CD4-positive, alpha-beta T cell treated with Interleukin-17A for 1 hour (primary cell): ENCODE data around the gene PIH1D1.
"Not testable (repeated sequence)": the region's sequence is repeated elsewhere in the genome, so short reads cannot be mapped to it uniquely, and the experiment has no call there.

Source experiments
- DNase-seq: peaks from one replicate; pipeline ENCODE4 v3.0.0-alpha.2; 2020

Gene PIH1D1

GRCh38 chr19:49479975-49480628, 28.5 kb upstream of the PIH1D1 start:
- DNase-seq = no peak

DNA sequence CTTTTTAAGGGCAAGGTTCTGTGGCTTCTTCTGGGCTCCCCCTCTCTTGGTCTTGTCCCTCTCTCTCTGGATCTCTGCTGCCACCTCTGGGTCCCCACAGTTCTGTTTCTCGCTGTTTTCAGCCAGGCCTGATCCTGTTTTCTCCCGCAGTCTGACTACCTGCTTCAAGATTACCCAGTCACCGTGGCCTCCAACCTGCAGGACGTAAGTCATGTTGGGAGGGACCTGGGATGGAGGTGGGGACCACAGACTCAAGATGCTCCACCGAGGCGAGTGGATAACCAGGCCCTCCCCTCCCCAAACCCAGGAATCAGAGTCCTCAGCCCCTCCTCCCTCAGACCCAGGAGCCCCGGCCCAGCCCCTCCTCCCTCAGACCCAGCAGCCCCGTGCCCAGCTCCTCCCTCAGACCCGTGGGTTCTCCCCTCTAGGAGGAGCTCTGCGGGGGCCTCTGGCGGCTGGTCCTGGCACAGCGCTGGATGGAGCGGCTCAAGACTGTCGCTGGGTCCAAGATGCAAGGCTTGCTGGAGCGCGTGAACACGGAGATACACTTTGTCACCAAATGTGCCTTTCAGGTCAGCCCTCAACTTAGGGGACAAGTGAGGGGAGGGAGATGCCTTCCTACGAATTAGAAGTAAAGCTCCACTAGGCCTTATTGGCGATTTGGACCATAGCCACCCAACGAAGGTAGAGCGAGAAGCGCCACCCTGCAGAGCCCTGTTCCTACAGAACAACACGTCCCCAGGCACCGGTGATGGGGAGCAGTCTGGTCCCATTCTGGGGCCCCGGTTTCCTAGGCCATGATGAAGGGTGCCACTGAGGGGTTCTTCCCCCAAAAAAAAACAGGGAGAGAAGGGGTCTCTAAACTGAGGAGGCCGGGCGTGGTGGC, 24.6 kb upstream of the PIH1D1 start:
- peak; percentile 78 for DNase-seq

- DNase-seq = no peak
Observed at GRCh38 chr19:49475191-49475917, 23.7 kb upstream of the PIH1D1 start.

GRCh38 chr19:49474542-49474924, 22.9 kb upstream of the PIH1D1 start:
- DNase-seq = no peak

GRCh38 chr19:49473868-49474541, 22.4 kb upstream of the PIH1D1 start, which contains the start of gene FLT3LG:
Gene FLT3LG (plus strand): TSS chr19:49474215. CDS start chr19:49474640, 425 bp downstream.
- DNase-seq = peak; percentile 97

DNA sequence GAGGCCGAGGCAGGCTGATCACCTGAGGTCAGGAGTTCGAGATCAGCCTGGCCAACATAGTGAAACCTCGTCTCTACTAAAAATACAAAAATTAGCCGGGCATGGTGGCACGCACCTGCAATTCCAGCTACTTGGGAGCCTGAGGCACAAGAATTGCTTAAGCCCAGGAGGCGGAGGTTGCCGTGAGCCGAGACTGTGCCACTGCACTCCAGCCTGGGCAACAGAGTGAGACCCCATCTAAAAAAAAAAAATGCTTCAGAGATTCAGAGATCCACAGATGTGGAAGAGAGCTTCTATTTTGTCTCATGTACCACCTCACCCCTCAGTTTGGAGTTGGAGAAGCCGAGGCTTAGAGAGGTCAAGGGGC, 21.9 kb upstream of the PIH1D1 start:
- DNase-seq = not testable (repeated sequence)

DNA sequence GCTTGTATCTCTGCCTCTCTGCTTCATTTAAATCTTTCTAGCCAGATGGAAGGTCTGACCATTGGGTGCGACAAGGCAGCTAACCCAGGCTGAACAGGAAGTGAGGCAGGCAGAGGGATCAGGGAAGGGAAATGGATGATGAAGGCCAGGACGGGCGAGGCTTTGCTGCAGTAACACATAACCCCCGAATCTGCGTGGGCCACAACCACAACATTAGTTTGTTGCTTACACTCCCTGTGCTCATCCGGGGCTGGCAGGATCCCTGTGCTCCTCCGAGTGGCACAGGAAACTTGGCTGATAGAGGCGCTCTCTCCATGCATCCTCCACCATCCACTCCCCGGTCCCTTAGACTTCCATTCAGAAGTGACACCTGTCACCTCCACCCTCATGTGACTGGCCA, 21.3 kb upstream of the PIH1D1 start:
- no peak for DNase-seq

DNA sequence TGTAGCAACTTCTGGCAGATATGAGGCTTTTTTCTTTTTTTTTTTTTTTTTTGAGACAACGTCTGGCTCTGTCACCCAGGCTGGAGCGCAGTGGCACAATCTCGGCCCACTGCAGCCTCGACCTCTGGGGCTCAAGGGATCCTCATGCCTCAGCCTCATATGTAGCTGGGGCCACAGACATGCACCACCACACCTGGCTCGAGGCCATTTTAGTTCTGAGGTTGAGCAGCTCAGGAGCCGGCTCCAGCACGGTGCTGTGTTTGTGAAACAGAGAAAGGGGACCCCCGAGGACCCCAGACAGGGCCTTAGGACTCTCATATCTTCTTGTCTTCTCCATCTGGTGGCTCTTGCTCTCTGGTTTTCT, 19.0 kb upstream of the PIH1D1 start:
- no peak for DNase-seq

DNA sequence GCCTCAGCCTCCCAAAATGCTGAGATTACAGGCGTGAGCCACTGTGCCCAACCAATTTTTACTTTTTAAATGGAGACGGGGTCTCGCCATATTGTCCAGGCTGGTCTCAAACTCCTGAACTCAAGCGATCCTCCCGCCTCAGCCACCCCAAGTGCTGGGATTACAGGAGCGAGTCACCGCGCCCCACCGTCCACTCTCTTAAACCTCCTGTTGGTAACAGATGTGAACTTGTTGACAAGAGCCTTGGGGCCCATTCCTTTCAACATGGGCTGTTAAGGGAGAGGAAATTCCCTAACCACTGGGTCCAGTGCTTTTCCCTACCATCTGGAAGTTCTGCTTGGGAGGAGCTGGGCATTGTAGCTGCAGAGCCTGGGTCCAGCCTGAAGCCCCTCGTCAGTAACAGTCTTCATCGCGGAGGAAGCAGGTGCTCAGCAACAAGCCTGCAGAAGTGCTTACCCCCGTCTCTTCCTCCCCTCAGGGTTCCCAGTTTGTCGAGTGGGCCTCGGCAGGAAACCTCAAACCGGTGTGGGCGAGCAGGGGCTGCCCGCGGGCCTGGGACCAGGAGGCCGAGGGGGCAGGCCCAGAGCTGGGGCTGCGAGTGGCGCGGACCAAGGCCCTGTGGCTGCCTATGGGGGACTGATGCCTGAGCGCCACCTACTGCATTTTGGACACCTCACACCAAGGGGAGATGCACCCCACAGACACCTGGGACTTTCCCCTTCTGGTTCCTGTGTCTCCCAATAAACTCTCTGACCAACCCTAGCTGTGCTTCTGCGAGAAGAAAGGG, 18.4 kb upstream of the PIH1D1 start:
- peak; percentile 96 for DNase-seq

DNA sequence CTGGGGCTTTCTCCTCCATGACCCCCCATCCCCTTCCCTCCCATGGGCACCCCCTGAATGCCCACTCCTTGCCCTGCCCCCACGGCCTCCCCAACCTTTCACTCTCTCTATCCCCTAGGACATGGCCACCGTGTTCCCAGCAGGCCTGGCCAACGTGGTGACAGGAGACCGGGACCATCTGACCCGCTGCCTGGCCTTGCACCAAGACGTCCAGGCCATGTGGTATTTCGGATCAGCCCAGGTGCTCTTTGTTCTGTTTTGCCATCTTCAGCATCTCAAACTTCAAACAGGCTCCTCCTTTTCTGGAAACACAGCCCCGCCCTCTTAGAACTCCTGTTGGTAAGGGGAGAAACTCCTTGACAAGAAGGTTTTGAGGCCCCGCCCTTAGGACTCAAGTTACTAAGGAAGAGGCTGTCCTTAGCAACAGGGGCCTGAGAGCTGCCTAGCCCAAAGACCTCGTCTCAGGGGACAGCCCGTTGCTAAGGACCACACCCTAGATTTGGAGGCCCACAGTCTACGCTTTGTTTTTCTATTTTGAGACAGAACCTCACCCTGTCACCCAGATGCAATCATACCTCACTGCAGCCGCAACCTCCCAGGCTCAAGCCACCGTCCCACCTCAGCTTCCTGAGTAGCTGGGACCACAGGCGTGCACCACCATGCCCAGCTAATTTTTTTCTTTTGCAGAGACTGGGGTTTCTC, 17.3 kb upstream of the PIH1D1 start:
- peak; percentile 99 for DNase-seq

DNA sequence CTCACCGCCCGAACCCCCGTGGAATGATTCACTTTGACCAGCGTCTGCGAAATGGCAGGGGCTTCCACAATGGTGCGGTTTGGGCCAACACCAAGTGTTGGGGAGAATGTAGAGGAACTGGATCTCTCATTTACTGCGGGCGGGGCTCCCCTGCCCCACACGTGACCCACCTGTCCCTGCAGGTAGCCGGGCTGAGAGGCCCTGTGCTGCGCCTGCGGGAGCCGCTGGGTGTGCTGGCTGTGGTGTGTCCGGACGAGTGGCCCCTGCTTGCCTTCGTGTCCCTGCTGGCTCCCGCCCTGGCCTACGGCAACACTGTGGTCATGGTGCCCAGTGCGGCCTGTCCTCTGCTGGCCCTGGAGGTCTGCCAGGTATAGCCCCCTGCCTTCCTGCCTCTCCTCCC, 16.6 kb upstream of the PIH1D1 start:
- DNase-seq = no peak

DNA sequence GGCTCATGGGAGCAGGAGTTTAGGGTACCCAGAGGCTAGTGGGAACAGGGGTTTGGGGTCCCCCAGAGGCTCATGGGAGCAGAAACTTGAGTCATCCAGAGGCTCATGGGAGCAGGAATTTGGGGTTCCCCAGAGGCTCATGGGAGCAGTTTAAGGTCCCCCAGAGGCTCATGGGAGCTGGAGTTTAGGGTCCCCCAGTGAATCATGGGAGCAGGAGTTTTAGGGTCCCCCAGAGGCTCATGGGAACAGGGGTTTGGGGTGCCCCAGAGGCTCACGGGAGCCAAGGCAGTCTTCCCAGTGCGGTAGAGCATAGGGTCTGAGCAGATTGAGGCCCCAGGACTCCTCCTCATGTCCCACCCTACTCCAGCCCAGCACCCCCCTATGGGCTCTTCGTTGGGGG, 13.8 kb upstream of the PIH1D1 start:
- DNase-seq = no peak

DNA sequence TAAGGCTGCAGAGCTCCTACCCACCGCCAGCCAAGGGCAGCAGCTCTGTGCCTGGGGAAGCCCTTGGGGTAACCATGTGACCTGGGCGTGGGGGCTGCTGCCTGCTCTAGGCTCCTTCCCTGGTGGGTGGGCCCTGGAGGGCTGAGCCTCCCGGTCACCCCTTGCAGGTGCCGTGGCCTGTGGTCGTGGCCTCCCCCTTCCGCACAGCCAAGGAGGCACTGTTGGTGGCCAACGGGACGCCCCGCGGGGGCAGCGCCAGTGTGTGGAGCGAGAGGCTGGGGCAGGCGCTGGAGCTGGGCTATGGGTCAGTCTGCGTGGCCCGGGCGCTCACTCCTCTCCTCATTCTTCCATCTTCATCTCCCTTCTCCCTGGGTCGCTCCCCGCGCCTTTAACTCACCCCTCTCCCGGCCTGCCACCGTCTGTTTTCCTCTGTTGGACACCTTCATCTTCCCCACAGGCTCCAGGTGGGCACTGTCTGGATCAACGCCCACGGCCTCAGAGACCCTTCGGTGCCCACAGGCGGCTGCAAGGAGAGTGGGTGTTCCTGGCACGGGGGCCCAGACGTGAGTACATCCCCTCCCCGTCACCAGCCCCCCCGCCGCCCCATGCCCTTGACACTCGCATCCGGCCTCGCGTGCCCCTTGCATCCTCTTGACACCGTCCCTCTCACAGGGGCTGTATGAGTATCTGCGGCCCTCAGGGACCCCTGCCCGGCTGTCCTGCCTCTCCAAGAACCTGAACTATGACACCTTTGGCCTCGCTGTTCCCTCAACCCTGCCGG, 12.5 kb upstream of the PIH1D1 start:
- no peak for DNase-seq

- no peak for DNase-seq
Observed at GRCh38 chr19:49462492-49462891, 10.9 kb upstream of the PIH1D1 start.

DNA sequence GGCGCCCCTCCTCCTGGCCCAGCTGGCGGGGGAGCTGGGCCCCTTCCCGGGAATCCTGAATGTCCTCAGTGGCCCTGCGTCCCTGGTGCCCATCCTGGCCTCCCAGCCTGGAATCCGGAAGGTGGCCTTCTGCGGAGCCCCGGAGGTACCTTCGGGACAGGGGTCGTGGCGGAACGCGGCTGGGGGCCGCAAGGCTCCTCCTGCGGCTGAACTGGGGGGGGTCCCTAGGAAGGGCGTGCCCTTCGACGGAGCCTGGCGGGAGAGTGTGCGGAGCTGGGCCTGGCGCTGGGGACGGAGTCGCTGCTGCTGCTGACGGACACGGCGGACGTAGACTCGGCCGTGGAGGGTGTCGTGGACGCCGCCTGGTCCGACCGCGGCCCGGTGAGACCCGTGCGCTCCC, 10.0 kb upstream of the PIH1D1 start:
- no peak for DNase-seq

DNA sequence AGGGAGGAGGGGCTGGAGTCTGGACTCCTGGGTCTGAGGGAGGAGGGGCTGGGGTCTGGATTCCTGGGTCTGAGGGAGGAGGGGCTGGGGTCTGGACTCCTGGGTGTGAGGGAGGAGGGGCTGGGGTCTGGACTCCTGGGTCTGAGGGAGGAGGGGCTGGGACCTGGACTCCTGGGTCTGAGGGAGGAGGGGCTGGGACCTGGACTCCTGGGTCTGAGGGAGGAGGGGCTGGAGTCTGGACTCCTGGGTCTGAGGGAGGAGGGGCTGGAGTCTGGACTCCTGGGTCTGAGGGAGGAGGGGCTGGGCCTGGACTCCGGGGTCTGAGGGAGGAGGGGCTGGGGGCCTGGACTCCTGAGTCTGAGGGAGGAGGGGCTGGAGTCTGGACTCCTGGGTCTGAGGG, 9.5 kb upstream of the PIH1D1 start:
- not testable (repeated sequence) for DNase-seq

DNA sequence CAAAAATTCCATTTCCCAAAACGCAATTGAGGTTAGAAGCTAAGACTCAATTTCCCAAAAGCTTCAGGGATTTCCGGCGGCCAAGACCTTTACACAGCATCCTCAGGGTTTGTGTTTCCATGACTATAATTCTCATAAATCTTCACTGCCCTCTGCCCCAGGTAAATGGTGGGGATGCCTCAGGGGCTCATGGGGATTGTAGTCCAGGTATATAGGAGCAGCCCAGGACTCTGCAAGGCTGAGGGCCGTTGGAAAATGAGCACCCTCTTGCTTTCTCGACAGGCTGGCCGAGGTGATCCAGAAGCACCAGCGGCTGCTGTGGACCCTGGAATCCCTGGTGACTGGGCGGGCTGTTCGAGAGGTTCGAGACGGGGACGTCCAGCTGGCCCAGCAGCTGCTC, 7.8 kb upstream of the PIH1D1 start:
- DNase-seq = no peak

DNA sequence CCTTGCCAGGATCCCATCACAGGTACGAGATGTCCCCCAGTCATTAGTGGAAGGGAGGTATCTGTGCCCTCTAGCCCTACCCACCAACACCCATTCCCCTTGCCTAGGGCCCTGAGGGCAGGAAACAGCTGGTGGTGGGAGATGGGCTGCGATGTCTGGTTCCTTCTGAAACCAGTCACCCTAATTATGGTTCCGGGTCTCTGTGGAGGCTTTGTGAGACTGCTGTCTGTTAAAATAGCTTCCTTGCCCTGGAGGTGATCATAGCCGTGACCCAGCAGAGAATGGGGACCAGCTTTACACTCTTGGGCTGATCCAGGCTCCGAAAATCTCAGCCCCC, 6.9 kb upstream of the PIH1D1 start:
- peak; percentile 26 for DNase-seq

GRCh38 chr19:49456326-49456725, 4.7 kb upstream of the PIH1D1 start:
- no peak for DNase-seq

GRCh38 chr19:49455773-49456172, 4.2 kb upstream of the PIH1D1 start:
- no peak for DNase-seq

GRCh38 chr19:49453757-49454240, 2.2 kb upstream of the PIH1D1 start:
- peak; percentile 62 for DNase-seq
